Upper lobe of right lung (tissue), 1 donor: ENCODE measurements around the gene FGF22. TPM values are rescaled to one million over a fixed set of nuclear protein-coding genes. Genes with fewer than 3 reads are reported as not detected.

Experiments used
- ATAC-seq: fragments of 200-7000 bp; cut with Tn5 transposase; one replicate; pipeline ENCODE4 v1.9.1; 2020; ENCODE audit warnings: mild to moderate bottlenecking, moderate library complexity
- DNase-seq: peaks from one replicate; pipeline ENCODE4 v3.0.0-alpha.2; 2020
- H3K27ac ChIP-seq: fragments of 200-600 bp; one replicate; pipeline ENCODE4 v1.8.0; 2022
- H3K27me3 ChIP-seq: fragments of 200-600 bp; one replicate; pipeline ENCODE4 v1.8.0; 2022; ENCODE audit warnings: mild to moderate bottlenecking
- H3K36me3 ChIP-seq: fragments of 200-600 bp; one replicate; pipeline ENCODE4 v1.8.0; 2022
- H3K4me1 ChIP-seq: fragments of 200-600 bp; one replicate; pipeline ENCODE4 v1.8.0; 2022
- H3K4me3 ChIP-seq: fragments of 200-600 bp; one replicate; pipeline ENCODE4 v1.8.0; 2022; ENCODE audit warnings: mild to moderate bottlenecking
- H3K9me3 ChIP-seq: fragments of 200-600 bp; one replicate; pipeline ENCODE4 v1.8.0; 2022
- intact Hi-C: fragments of 100-400 bp; cut with DNase I; formaldehyde crosslinking; loops from one replicate; pipeline ENCODE4 v1.11.0; 2022
- total RNA-seq: library from RNA; stranded (reverse); fragmentation: NEBNext Ultra II Directional; extraction: Animal tissue kit (Norgen Biotek cat#: 25700); gene quantifications from one replicate; pipeline ENCODE4 v1.2.1, GENCODE V29; 2021
- TF ChIP-seq, protein P1 (sequence below): fragments of 200-600 bp; IDR thresholded peaks from one replicate; pipeline ENCODE4 v1.8.0; 2022; ENCODE audit warnings: antibody characterized with exemption
- donor health status: DM: no; HTN: yes; CAD: no; lungs with severe emphysema.

Gene FGF22
- total RNA-seq, 1 donor from 2014 or later = 0.52 TPM

GRCh38 chr19:647566-648284 is 8.0 kb downstream of the FGF22 start:
- DNase-seq (no peak), ATAC-seq (no peak)

GRCh38 chr19:648305-648704 is 8.6 kb downstream of the FGF22 start:
- Histone ChIP-seq H3K9me3 (no peaks in the 10 kb centered on the region), H3K4me3 (no peak overlapping the region), H3K4me1 (no peaks in the 10 kb centered on the region), H3K36me3 (peaks cover 68% of the 10 kb centered on the region), H3K27ac (no peak overlapping the region), H3K27me3 (no peaks in the 10 kb centered on the region)
- ATAC-seq (no peak), DNase-seq (no peak)
- TF ChIP-seq, protein P1, sequence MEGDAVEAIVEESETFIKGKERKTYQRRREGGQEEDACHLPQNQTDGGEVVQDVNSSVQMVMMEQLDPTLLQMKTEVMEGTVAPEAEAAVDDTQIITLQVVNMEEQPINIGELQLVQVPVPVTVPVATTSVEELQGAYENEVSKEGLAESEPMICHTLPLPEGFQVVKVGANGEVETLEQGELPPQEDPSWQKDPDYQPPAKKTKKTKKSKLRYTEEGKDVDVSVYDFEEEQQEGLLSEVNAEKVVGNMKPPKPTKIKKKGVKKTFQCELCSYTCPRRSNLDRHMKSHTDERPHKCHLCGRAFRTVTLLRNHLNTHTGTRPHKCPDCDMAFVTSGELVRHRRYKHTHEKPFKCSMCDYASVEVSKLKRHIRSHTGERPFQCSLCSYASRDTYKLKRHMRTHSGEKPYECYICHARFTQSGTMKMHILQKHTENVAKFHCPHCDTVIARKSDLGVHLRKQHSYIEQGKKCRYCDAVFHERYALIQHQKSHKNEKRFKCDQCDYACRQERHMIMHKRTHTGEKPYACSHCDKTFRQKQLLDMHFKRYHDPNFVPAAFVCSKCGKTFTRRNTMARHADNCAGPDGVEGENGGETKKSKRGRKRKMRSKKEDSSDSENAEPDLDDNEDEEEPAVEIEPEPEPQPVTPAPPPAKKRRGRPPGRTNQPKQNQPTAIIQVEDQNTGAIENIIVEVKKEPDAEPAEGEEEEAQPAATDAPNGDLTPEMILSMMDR = no peak
- intact Hi-C loops = no loop called here

More at GRCh38 chr19:647566-648284, 8.0 kb downstream of the FGF22 start:
- Histone ChIP-seq H3K27ac (no peak overlapping the region), H3K36me3 (peaks cover 68% of the 10 kb centered on the region), H3K4me1 (no peaks in the 10 kb centered on the region), H3K4me3 (no peak overlapping the region), H3K27me3 (no peaks in the 10 kb centered on the region), H3K9me3 (no peaks in the 10 kb centered on the region)
- intact Hi-C loops = no loop called here
- TF ChIP-seq, protein P1 = no peak

- intact Hi-C loops = no loop called here
- no peaks in the 10 kb centered on the region for H3K27me3 ChIP-seq
- H3K36me3 ChIP-seq = peaks cover 74% of the 10 kb centered on the region
- no peaks in the 10 kb centered on the region for H3K4me1 ChIP-seq
- H3K9me3 ChIP-seq = no peaks in the 10 kb centered on the region
- no peak overlapping the region for H3K4me3 ChIP-seq
- TF ChIP-seq, protein P1 = no peak
- no peak for DNase-seq
- no peak for ATAC-seq
- H3K27ac ChIP-seq = no peak overlapping the region
These were observed 9.5 kb downstream of the FGF22 start for GRCh38 chr19:648904-649801.

DNA sequence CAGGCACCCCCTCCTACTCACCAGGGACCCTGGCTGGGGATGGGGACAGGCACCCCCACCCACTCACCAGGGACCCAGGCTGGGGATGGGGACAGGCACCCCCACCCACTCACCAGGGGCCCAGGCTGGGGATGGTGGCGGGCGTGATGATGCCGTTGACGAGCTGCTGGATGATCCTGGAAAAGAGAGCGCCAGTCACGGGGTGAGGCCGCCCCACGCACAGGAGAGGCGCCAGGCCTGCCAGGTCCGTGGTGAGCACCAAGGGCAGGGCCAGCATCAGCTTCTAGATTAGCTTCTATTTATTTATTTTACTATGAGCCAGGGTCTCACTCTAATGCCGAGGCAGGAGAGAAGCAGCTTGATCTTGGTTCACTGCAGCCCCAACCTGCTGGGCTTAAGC is 10.4 kb downstream of the FGF22 start:
- Histone ChIP-seq H3K36me3 (peaks cover 74% of the 10 kb centered on the region), H3K9me3 (no peaks in the 10 kb centered on the region), H3K4me3 (no peak overlapping the region), H3K27ac (no peak overlapping the region), H3K4me1 (no peaks in the 10 kb centered on the region), H3K27me3 (no peaks in the 10 kb centered on the region)
- ATAC-seq (no peak), DNase-seq (no peak)
- intact Hi-C loops = no loop called here
- TF ChIP-seq, protein P1 = no peak

- Histone ChIP-seq H3K36me3 (peaks cover 67% of the 10 kb centered on the region), H3K9me3 (no peaks in the 10 kb centered on the region), H3K27ac (no peak overlapping the region), H3K4me1 (no peaks in the 10 kb centered on the region), H3K27me3 (no peaks in the 10 kb centered on the region), H3K4me3 (no peak overlapping the region)
- no peak for DNase-seq
- no peak for ATAC-seq
- TF ChIP-seq, protein P1 = no peak
- intact Hi-C loops = no loop called here
These were observed 11.6 kb downstream of the FGF22 start for GRCh38 chr19:651114-651818.
